ENCODE measurements around the gene CCSER1. TPM values are rescaled to one million over a fixed set of nuclear protein-coding genes. Genes with fewer than 3 reads are reported as not detected.
"Not testable (repeated sequence)": the region's sequence is repeated elsewhere in the genome, so short reads cannot be mapped to it uniquely, and the experiment has no call there.

The CCSER1 gene
- total RNA-seq, 1 experiment from 2014 or later: 10.1 TPM

GRCh38 chr4:91267543-91267942, 1140.3 kb downstream of the CCSER1 start:
- no peak overlapping the region for H3K4me3 ChIP-seq
- H3K27ac ChIP-seq: no peak overlapping the region
- no peaks in the 10 kb centered on the region for H3K9me3 ChIP-seq (replicated peaks)
- no peak for DNase-seq
- no peaks in the 10 kb centered on the region for H3K27me3 ChIP-seq
- no peaks in the 10 kb centered on the region for H3K36me3 ChIP-seq
- no peaks in the 10 kb centered on the region for H3K4me1 ChIP-seq

- not testable (repeated sequence) for H3K4me1 ChIP-seq; DNase-seq; H3K27me3 ChIP-seq; H3K36me3 ChIP-seq; H3K27ac ChIP-seq; H3K9me3 ChIP-seq (replicated peaks); H3K4me3 ChIP-seq
Measured at GRCh38 chr4:91268481-91268880, 1141.3 kb downstream of the CCSER1 start.

GRCh38 chr4:91268913-91269312, 1141.7 kb downstream of the CCSER1 start:
- Histone ChIP-seq H3K9me3 (replicated peaks) (no peaks in the 10 kb centered on the region), H3K36me3 (no peaks in the 10 kb centered on the region), H3K27ac (no peak overlapping the region), H3K4me3 (no peak overlapping the region), H3K27me3 (no peaks in the 10 kb centered on the region), H3K4me1 (no peaks in the 10 kb centered on the region)
- DNase-seq: no peak

GRCh38 chr4:91279899-91280298, 1152.7 kb downstream of the CCSER1 start:
- Histone ChIP-seq H3K4me1 (peaks cover 30% of the 10 kb centered on the region), H3K36me3 (no peaks in the 10 kb centered on the region), H3K27ac (peak overlapping the region; percentile 56; the same call in 1 of the 2 replicates), H3K4me3 (no peak overlapping the region), H3K27me3 (no peaks in the 10 kb centered on the region), H3K9me3 (replicated peaks) (no peaks in the 10 kb centered on the region)
- DNase-seq: peak; percentile 46 to 56

- H3K27me3 ChIP-seq: no peaks in the 10 kb centered on the region
- no peaks in the 10 kb centered on the region for H3K9me3 ChIP-seq (replicated peaks)
- H3K4me3 ChIP-seq: no peak overlapping the region
- peak overlapping the region; percentile 56 for H3K27ac ChIP-seq
- no peaks in the 10 kb centered on the region for H3K36me3 ChIP-seq
- peaks cover 30% of the 10 kb centered on the region for H3K4me1 ChIP-seq
- DNase-seq: peak; percentile 75 to 85
Measured at GRCh38 chr4:91280551-91281290, 1153.5 kb downstream of the CCSER1 start.

- Histone ChIP-seq H3K27ac (no peak overlapping the region), H3K27me3 (no peaks in the 10 kb centered on the region), H3K4me3 (no peak overlapping the region), H3K36me3 (no peaks in the 10 kb centered on the region), H3K9me3 (replicated peaks) (no peaks in the 10 kb centered on the region), H3K4me1 (peaks cover 30% of the 10 kb centered on the region)
- DNase-seq: no peak
Measured at GRCh38 chr4:91282217-91282616, 1155.0 kb downstream of the CCSER1 start.

GRCh38 chr4:91283726-91284230, 1156.6 kb downstream of the CCSER1 start:
- H3K27me3 ChIP-seq: no peaks in the 10 kb centered on the region
- no peak overlapping the region for H3K4me3 ChIP-seq
- H3K4me1 ChIP-seq: peaks cover 30% of the 10 kb centered on the region
- H3K36me3 ChIP-seq: no peaks in the 10 kb centered on the region
- H3K9me3 ChIP-seq (replicated peaks): no peaks in the 10 kb centered on the region
- no peak for DNase-seq
- no peak overlapping the region for H3K27ac ChIP-seq

- no peak for DNase-seq
- peaks cover 26% of the 10 kb centered on the region for H3K4me1 ChIP-seq
- H3K27me3 ChIP-seq: no peaks in the 10 kb centered on the region
- H3K4me3 ChIP-seq: no peak overlapping the region
- H3K27ac ChIP-seq: no peak overlapping the region
- H3K36me3 ChIP-seq: no peaks in the 10 kb centered on the region
- H3K9me3 ChIP-seq (replicated peaks): 0 out of 2 replicates have a peak, but pooled peaks cover 2% of the 10 kb centered on the region
Measured at GRCh38 chr4:91284480-91284879, 1157.3 kb downstream of the CCSER1 start.

GRCh38 chr4:91285487-91285886, 1158.3 kb downstream of the CCSER1 start:
- DNase-seq: no peak
- Histone ChIP-seq H3K9me3 (replicated peaks) (0 out of 2 replicates have a peak, but pooled peaks cover 2% of the 10 kb centered on the region), H3K4me1 (peaks cover 16% of the 10 kb centered on the region)

GRCh38 chr4:91288702-91289311, 1161.6 kb downstream of the CCSER1 start:
- Histone ChIP-seq H3K36me3 (no peaks in the 10 kb centered on the region), H3K4me3 (no peak overlapping the region), H3K9me3 (replicated peaks) (0 out of 2 replicates have a peak, but pooled peaks cover 2% of the 10 kb centered on the region), H3K27me3 (no peaks in the 10 kb centered on the region), H3K4me1 (no peaks in the 10 kb centered on the region), H3K27ac (no peak overlapping the region)
- DNase-seq: no peak

More at GRCh38 chr4:91285487-91285886, 1158.3 kb downstream of the CCSER1 start:
- Histone ChIP-seq H3K36me3 (no peaks in the 10 kb centered on the region), H3K27ac (no peak overlapping the region), H3K27me3 (no peaks in the 10 kb centered on the region), H3K4me3 (no peak overlapping the region)

GRCh38 chr4:91298156-91298700, 1171.0 kb downstream of the CCSER1 start:
- H3K36me3 ChIP-seq: no peaks in the 10 kb centered on the region
- peak; percentile 79 to 90 for DNase-seq
- H3K27me3 ChIP-seq: no peaks in the 10 kb centered on the region
- H3K9me3 ChIP-seq (replicated peaks): peaks cover 4% of the 10 kb centered on the region; the same call in 1 of the 2 replicates
- peak overlapping the region; percentile 46 for H3K27ac ChIP-seq
- no peak overlapping the region for H3K4me3 ChIP-seq
- peaks cover 21% of the 10 kb centered on the region for H3K4me1 ChIP-seq

- H3K27me3 ChIP-seq: no peaks in the 10 kb centered on the region
- peak overlapping the region; percentile 46 for H3K27ac ChIP-seq
- H3K4me3 ChIP-seq: no peak overlapping the region
- DNase-seq: peak; percentile 8 to 41
- no peaks in the 10 kb centered on the region for H3K36me3 ChIP-seq
- peaks cover 4% of the 10 kb centered on the region; the same call in 1 of the 2 replicates for H3K9me3 ChIP-seq (replicated peaks)
- H3K4me1 ChIP-seq: peaks cover 21% of the 10 kb centered on the region
Measured at GRCh38 chr4:91298824-91299223, 1171.6 kb downstream of the CCSER1 start.

- no peaks in the 10 kb centered on the region for H3K27me3 ChIP-seq
- peaks cover 15% of the 10 kb centered on the region for H3K4me1 ChIP-seq
- no peak overlapping the region for H3K4me3 ChIP-seq
- H3K27ac ChIP-seq: no peak overlapping the region
- no peak for DNase-seq
- H3K36me3 ChIP-seq: no peaks in the 10 kb centered on the region; the same call in 1 of the 2 replicates
- no peaks in the 10 kb centered on the region for H3K9me3 ChIP-seq (replicated peaks)
Measured at GRCh38 chr4:91302120-91302519, 1174.9 kb downstream of the CCSER1 start.

- Histone ChIP-seq H3K27me3 (no peaks in the 10 kb centered on the region), H3K36me3 (no peaks in the 10 kb centered on the region; the same call in 1 of the 2 replicates), H3K4me1 (no peaks in the 10 kb centered on the region; the same call in 1 of the 2 replicates), H3K27ac (no peak overlapping the region), H3K9me3 (replicated peaks) (no peaks in the 10 kb centered on the region), H3K4me3 (no peak overlapping the region)
- DNase-seq: no peak
Measured at GRCh38 chr4:91304292-91304691, 1177.1 kb downstream of the CCSER1 start.

- no peaks in the 10 kb centered on the region for H3K9me3 ChIP-seq (replicated peaks)
- no peaks in the 10 kb centered on the region for H3K36me3 ChIP-seq
- no peak for DNase-seq
- no peak overlapping the region for H3K4me3 ChIP-seq
- no peaks in the 10 kb centered on the region for H3K27me3 ChIP-seq
- H3K27ac ChIP-seq: no peak overlapping the region
- peaks cover 10% of the 10 kb centered on the region; the same call in 1 of the 2 replicates for H3K4me1 ChIP-seq
Measured at GRCh38 chr4:91317434-91317833, 1190.2 kb downstream of the CCSER1 start.

Data from SJCRH30 (cell line).